Psoas muscle (tissue), 8 donors: ENCODE results near the gene TSPYL6. TPM values are rescaled to one million over a fixed set of nuclear protein-coding genes. Genes with fewer than 3 reads are reported as not detected.

ENCODE experiments used
- ATAC-seq, 4 donors: fragments of 200-7000 bp; cut with Tn5 transposase; one replicate each; pipeline ENCODE4 v1.9.1; 2020; ENCODE audit warnings: moderate library complexity in 3 of 4, mild to moderate bottlenecking in 2 of 4
- DNase-seq, 2 donors: peaks; one replicate each; pipeline ENCODE4 v3.0.0-alpha.2; 2020
- H3K27ac ChIP-seq: fragments of 200-600 bp; one replicate; pipeline ENCODE4 v1.8.0; 2022
- H3K27me3 ChIP-seq, 3 donors: fragments of 200-600 bp in 1 of 3; one replicate each; pipeline versions ENCODE4 v1.6.1 to v1.8.0; 2013 to 2022; ENCODE audit warnings: low read length in 2 of 3, mild to moderate bottlenecking in 2 of 3, moderate library complexity in 1 of 3; ENCODE audit not compliant: insufficient read depth in 3 of 3
- H3K36me3 ChIP-seq, 2 donors: fragments of 200-600 bp in 1 of 2; one replicate each; pipeline versions ENCODE4 v1.6.1 to v1.8.0; 2013 to 2022; ENCODE audit warnings: low read depth in 1 of 2, mild to moderate bottlenecking in 1 of 2, moderate library complexity in 1 of 2; ENCODE audit not compliant: insufficient read depth in 1 of 2
- H3K4me1 ChIP-seq: fragments of 200-600 bp; one replicate; pipeline ENCODE4 v1.8.0; 2022
- H3K4me3 ChIP-seq: fragments of 200-600 bp; one replicate; pipeline ENCODE4 v1.8.0; 2022; ENCODE audit warnings: mild to moderate bottlenecking
- H3K9me3 ChIP-seq: fragments of 200-600 bp; one replicate; pipeline ENCODE4 v1.8.0; 2022
- CTCF ChIP-seq: fragments of 200-600 bp; IDR thresholded peaks from one replicate; pipeline ENCODE4 v1.8.0; 2022; ENCODE audit warnings: antibody characterized with exemption
- whole genome bisulfite sequencing, 3 donors: extraction: QIAGEN DNeasy Blood & Tissue Kit; methylation state at CpG; one replicate each; pipeline versions ENCODE4 v1.1.6 to v1.1.7; 2013; 5-methylcytosine and 5-hydroxymethylcytosine counted together
- intact Hi-C, 2 donors: fragments of 100-400 bp; cut with DNase I; formaldehyde crosslinking; loops; one replicate each; pipeline versions ENCODE4 v1.11.0 to v1.14.2; 2022
- polyA plus RNA-seq, 3 donors: library from polyadenylated mRNA; stranded (reverse); fragments of 200-250 nt; gene quantifications; one replicate each; pipeline ENCODE4 v1.2.3, GENCODE V29; 2013
- total RNA-seq, 4 donors: library from RNA; stranded (reverse); fragmentation: NEBNext Ultra II Directional in 2 of 4; extraction: Animal tissue kit (Norgen Biotek cat#: 25700) in 2 of 4; gene quantifications; one replicate each; pipeline versions ENCODE4 v1.2.1 to v1.2.4, GENCODE V29; 2021 to 2023
- donor health status: healthy with polysubstance abuse.
- donor health status: DM: no; HTN: no; CAD: no; lungs with moderate emphysema.
- donor health status: Bipolar disorder and iron deficiency.
- donor health status: healthy.
- donor health status: DM: yes; HTN: yes; CAD: no.
- donor health status: DM: no; HTN: no; CAD: no.
- donor health status: DM: no; HTN: no; CAD: no.
- donor health status: DM: yes; HTN: yes; CAD: no.

The TSPYL6 gene
- total and polyA plus RNA-seq, 7 donors: 0.05 TPM; not detected in 6

GRCh38 chr2:54208364-54209240, 47.4 kb downstream of the TSPYL6 start:
- intact Hi-C loops: no loop called here
- no peak for TF ChIP-seq CTCF
- H3K27ac ChIP-seq: peak overlapping the region; percentile 32
- WGBS, 3 donors: 48 to 65% (median 58%) methylated on average over 1 of the region's 1 CpG
- peaks cover 3% of the 10 kb centered on the region for H3K9me3 ChIP-seq
- no peak overlapping the region for H3K4me3 ChIP-seq
- no peaks in the 10 kb centered on the region for H3K36me3 ChIP-seq
- no peaks in the 10 kb centered on the region for H3K27me3 ChIP-seq
- DNase-seq (no peak), ATAC-seq (peak in 1 of 4 donors; percentile 25)
- H3K4me1 ChIP-seq: peaks cover 26% of the 10 kb centered on the region

- intact Hi-C loops: no loop called here
- H3K27me3 ChIP-seq: no peaks in the 10 kb centered on the region
- H3K36me3 ChIP-seq: no peaks in the 10 kb centered on the region
- TF ChIP-seq CTCF: no peak
- H3K27ac ChIP-seq: peak overlapping the region; percentile 32
- DNase-seq (no peak), ATAC-seq (no peak)
- peaks cover 26% of the 10 kb centered on the region for H3K4me1 ChIP-seq
- H3K9me3 ChIP-seq: no peaks in the 10 kb centered on the region
- H3K4me3 ChIP-seq: no peak overlapping the region
- 40 to 49% (median 44%) methylated on average over 3 of the region's 3 CpGs for WGBS, 3 donors
Measured at GRCh38 chr2:54207666-54208195, 48.3 kb downstream of the TSPYL6 start.

GRCh38 chr2:54206596-54206995, 49.4 kb downstream of the TSPYL6 start:
- WGBS, 3 donors: 24 to 53% (median 43%) methylated on average over 2 of the region's 2 CpGs
- TF ChIP-seq CTCF: peak; percentile 45
- Histone ChIP-seq H3K27ac (no peak overlapping the region), H3K36me3 (no peaks in the 10 kb centered on the region), H3K4me3 (no peak overlapping the region), H3K9me3 (no peaks in the 10 kb centered on the region), H3K4me1 (peaks cover 20% of the 10 kb centered on the region), H3K27me3 (no peaks in the 10 kb centered on the region)
- intact Hi-C loops: no loop called here
- ATAC-seq: peak in 2 of 4 donors; percentile 51 to 64
- no peak for DNase-seq

GRCh38 chr2:54204476-54204875, 51.6 kb downstream of the TSPYL6 start:
- no peak for DNase-seq
- Histone ChIP-seq H3K9me3 (no peaks in the 10 kb centered on the region), H3K27ac (no peak overlapping the region), H3K27me3 (no peaks in the 10 kb centered on the region), H3K36me3 (no peaks in the 10 kb centered on the region), H3K4me1 (peaks cover 18% of the 10 kb centered on the region), H3K4me3 (no peak overlapping the region)
- intact Hi-C loops: no loop called here
- no peak for TF ChIP-seq CTCF
- 64 to 79% (median 65%) methylated on average over 2 of the region's 2 CpGs for WGBS, 3 donors
- ATAC-seq: no peak

Other genes with a start within 250 kb of the TSPYL6 start
- gene ACYP2, start 140.6 kb downstream of the TSPYL6 start, total RNA-seq: 100 to 1,000 TPM in 2 of 4 donors, 10 to 100 TPM in 2; 74.6 to 112 (median 93.5) TPM
- 100 to 1,000 TPM in 2 of 3 donors, 10 to 100 TPM in 1; 73.5 to 231 (median 137) TPM for gene ACYP2, start 140.6 kb downstream of the TSPYL6 start, polyA plus RNA-seq
- gene SPTBN1, start 200.1 kb upstream of the TSPYL6 start, total RNA-seq: 100 to 1,000 TPM in 1 of 4 donors, 10 to 100 TPM in 3; 87.8 to 180 (median 96.2) TPM
- gene SPTBN1, start 200.1 kb upstream of the TSPYL6 start, polyA plus RNA-seq: 10 to 100 TPM; 22.9 to 56.1 (median 32.9) TPM